ENCODE data around the gene RPE65.
"Not testable (repeated sequence)": the region's sequence is repeated elsewhere in the genome, so short reads cannot be mapped to it uniquely, and the experiment has no call there.

Gene RPE65

DNA sequence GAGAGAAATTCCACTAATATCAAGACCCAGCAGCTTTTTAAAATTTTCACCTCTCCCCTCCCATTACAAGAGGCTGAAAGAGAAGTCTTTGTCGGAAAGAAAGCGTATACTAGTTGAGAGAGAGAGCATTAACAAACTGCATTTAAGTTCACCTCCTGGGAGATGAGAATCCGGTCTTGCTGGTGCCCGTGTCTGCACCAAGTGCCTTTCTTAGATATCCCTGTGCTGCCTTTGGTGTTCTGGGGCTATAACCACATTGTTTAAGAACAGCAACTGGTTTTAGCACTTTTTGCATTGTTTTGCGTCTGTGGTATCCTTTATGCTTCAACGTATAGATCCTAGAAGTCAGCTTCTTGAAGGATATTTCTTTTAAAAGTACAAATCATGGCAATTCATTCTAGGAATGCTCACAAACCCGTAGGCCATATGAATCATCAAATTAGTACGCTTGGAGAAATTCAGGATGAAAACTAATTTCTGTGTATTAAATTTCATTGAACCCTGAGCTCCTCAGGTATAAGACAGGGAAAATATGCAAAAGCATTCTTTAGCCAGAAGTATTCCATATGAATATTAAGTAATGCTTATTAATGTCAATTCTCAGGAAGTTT is 3.4 kb upstream of the RPE65 start:
- no peak for DNase-seq (ENCODE audit: low spot score)

- DNase-seq (ENCODE audit: low spot score): peak; percentile 68
These were observed 1.4 kb downstream of the RPE65 start for GRCh38 chr1:68448365-68448764.

DNA sequence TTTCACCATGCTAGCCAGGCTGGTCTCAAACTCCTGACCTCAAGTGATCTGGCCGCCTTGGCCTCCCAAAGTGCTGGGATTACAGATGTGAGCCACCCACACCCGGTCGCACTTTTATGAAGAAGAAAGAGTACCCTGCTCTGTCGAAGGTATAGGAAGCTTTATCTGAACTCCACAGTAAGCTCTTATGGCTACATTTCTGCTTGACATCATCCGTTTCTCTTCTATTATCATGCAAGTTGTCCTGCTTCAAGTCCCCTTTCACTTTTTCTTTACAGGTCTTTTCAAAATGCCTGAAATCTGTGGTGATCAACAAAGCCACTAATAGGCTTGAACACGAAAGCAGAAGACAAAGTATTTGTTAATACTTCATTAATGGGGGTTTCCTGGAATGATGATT is 4.0 kb downstream of the RPE65 start:
- no peak for DNase-seq (ENCODE audit: low spot score)

DNA sequence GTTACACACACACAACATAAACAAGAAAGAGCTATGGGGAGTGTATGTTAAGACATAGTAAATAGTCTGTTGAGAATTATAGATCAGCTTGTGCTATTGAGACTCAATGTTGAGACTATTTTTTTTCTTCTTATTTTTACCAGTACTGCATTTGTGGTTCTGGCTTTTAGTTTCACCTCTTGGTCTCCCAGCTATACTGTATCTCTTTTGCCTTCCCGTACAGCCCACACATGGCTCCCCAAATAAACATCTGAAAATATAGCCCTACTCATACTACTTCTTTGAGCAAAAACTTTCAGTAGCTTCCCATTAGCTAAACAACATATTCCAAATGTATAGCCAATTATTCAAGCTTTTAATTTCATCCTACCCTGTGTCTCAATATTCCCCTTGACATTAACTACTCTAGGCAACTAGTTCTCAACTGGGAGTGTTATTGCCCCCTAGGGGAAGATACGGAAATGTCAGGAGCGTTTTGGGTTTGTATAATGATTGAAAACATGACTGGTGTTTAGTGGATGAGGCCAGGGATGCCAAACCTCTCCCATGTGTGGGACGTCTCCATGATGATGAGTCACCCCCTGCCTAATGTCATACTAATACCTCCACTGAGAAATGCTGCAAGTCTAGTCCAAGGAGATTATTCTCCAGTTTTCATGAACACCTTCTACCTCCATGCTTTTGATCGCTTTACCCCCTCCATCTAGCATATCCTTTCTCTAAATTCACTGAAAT is 6.8 kb downstream of the RPE65 start:
- peak; percentile 54 for DNase-seq (ENCODE audit: low spot score)

DNA sequence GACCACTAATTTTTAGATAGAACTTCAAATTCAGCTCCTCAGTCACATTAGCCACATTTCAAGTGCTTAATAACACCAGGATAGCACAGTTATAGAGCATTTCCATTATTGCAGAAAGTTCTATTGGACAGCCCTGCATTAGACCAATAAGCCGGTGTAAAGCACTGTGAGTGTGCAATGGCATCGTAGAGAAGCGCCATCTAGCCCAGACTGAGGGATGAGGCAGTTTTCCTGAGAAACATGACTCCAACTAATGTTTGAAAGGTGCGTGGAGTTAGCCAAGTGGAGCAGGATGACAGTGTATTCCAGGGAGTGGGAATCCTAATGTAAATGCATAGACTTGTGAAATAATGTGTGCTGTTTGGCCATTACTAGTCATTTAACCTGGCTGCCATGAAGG is 7.7 kb downstream of the RPE65 start:
- DNase-seq (ENCODE audit: low spot score): no peak

- no peak for DNase-seq (ENCODE audit: low spot score)
These were observed 11.4 kb downstream of the RPE65 start for GRCh38 chr1:68438310-68438709.

DNA sequence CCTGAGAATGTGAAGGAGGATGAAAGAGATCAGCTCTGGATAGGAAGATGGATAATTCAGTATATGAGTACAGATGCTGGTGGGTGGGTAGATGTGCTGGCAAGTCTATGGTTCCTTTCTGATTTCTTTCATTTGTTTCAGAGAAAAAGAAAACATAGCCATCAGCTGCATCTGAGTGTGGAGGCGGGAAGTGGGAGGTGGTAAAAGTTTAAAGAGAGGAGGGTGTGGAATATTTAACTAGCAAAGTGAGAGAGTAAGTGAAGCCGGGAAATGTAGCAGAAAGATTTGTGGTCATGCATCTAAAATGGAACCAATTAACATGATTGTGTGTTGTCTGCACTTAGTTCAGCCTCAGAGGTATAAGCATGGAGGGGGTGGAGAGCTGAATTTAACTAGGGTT is 16.4 kb downstream of the RPE65 start:
- no peak for DNase-seq (ENCODE audit: low spot score)

GRCh38 chr1:68431076-68431475 is 18.7 kb downstream of the RPE65 start:
- DNase-seq (ENCODE audit: low spot score): no peak

DNA sequence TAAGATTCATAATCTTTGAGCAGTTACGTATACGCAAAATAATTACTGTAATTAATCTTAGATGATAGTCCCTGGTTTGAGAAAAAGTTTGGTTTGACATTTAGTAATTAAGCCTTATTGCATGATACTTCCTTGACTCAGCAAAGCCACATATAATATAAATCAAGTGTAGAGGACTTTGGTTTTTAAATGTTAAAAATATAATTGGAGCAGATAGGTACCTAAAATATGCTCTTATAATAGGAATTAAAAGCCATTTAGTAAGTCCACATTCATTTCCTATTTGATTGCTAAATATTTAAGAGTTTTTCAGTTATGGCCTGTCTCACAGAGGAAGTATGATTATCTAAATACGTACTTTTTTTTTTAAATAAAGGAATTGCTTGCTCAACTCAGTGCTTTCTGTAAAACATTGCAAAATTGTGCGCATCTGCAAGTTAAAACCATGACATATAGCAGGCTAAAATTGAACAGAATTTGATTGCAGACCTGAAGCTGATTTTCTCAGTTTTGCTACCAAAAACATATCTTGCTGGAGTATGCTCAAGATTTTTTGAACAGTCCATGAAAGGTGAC is 20.4 kb downstream of the RPE65 start:
- no peak for DNase-seq (ENCODE audit: low spot score)

GRCh38 chr1:68426594-68426993 is 23.2 kb downstream of the RPE65 start:
- no peak for DNase-seq (ENCODE audit: low spot score)

GRCh38 chr1:68421350-68421749 is 28.4 kb downstream of the RPE65 start:
- DNase-seq (ENCODE audit: low spot score): no peak

- DNase-seq (ENCODE audit: low spot score): no peak
These were observed 40.3 kb downstream of the RPE65 start for GRCh38 chr1:68409426-68409825.

- no peak for DNase-seq (ENCODE audit: low spot score)
These were observed 48.2 kb downstream of the RPE65 start for GRCh38 chr1:68401506-68401905.

GRCh38 chr1:68395575-68395974 is 54.2 kb downstream of the RPE65 start:
- DNase-seq (ENCODE audit: low spot score): not testable (repeated sequence)

DNA sequence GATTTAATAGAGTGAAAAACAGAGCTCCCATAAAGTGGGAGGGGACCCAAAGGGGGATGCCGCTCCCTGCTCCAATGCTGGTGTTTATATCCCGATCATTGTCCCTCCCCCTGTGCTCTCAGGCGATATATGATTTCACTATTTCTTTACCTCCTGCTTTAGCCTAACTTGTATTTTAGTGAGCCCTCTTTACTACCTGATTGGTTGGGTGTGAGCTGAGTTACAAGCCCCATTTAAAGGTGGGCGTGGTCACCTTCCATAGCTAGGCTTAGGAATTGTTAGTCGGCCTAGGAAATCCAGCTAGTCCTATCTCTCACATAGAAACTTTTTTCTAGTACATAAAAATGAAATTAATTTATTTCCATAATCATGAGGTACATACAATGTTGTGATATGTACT is 57.3 kb downstream of the RPE65 start:
- DNase-seq (ENCODE audit: low spot score): not testable (repeated sequence)

DNA sequence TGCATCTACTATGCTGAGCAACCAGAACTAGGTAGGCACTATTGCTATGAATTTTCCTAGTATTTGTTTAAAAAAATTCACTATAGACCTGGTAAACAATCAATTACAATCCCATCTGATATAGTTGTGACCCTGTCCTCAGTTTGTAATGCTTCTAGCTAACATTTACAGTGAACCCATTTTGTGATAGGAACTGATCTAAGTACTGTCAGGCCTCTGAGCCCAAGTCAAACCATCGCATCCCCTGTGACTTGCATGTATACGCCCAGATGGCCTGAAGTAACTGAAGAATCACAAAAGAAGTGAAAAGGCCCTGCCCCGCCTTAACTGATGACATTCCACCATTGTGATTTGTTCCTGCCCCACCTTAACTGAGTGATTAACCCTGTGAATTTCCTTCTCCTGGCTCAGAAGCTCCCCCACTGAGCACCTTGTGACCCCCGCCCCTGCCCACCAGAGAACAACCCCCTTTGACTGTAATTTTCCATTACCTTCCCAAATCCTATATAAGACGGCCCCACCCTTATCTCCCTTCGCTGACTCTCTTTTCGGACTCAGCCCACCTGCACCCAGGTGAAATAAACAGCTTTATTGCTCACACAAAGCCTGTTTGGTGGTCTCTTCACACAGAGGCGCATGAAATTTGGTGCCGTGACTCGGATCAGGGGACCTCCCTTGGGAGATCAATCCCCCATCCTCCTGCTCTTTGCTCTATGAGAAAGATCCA is 63.8 kb downstream of the RPE65 start:
- not testable (repeated sequence) for DNase-seq (ENCODE audit: low spot score)

GRCh38 chr1:68384872-68385411 is 64.8 kb downstream of the RPE65 start:
- no peak for DNase-seq (ENCODE audit: low spot score)

GRCh38 chr1:68384321-68384813 is 65.4 kb downstream of the RPE65 start:
- DNase-seq (ENCODE audit: low spot score): peak; percentile 33

GRCh38 chr1:68383092-68383491 is 66.7 kb downstream of the RPE65 start:
- DNase-seq (ENCODE audit: low spot score): no peak

DNA sequence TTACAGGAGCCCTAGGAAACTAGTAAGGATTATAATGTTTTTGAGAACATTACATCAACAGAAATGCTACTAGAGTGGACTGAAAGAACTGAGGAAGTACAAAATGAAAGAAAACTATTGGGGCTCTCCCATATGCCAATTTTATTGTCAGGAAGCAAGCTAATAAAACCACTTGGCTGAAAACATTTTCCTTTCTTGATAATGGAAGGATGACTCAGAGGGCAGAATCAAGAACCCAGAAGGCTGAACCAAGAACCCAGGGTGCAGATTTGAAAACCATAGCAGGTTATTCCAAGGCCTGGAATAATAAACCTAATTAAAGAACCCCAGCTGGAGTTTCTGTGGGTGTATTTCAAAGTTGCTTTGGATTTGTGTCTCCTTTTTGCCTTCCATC is 70.7 kb downstream of the RPE65 start:
- no peak for DNase-seq (ENCODE audit: low spot score)
